CD4-positive, alpha-beta T cell (primary cell): ENCODE data around the gene C10orf71. TPM values are rescaled to one million over a fixed set of nuclear protein-coding genes. Genes with fewer than 3 reads are reported as not detected.

ENCODE experiments used
- ATAC-seq: fragments of 200-7000 bp; cut with Tn5 transposase; one replicate; pipeline ENCODE4 v1.10.0; 2022; ENCODE audit warnings: mild to moderate bottlenecking; ENCODE audit not compliant: poor library complexity
- CTCF ChIA-PET: fragments of 350-600 bp; sonication (Branson Sonifier 250); formaldehyde crosslinking; loops from one replicate; lab custom pipeline; 2021; ENCODE audit warnings: antibody characterized with exemption, inconsistent platforms; lab: Charles Lee
- POLR2A ChIA-PET: fragments of 350-600 bp; sonication (Branson Sonifier 250); formaldehyde crosslinking; loops from one replicate; lab custom pipeline; 2021; ENCODE audit warnings: antibody characterized with exemption, inconsistent platforms; lab: Charles Lee
- DNase-seq, 14 experiments: peaks; one replicate each; pipeline ENCODE4 v3.0.0-alpha.2; 2013 to 2020; ENCODE audit warnings: mixed read lengths in 2 of 14
- H3K27ac ChIP-seq, 2 donors: one replicate each; pipeline versions ENCODE4 v1.5.1 to v1.7.0; 2013; ENCODE audit warnings: low read length in 2 of 2, low read depth in 1 of 2, mild to moderate bottlenecking in 1 of 2
- H3K27me3 ChIP-seq, 2 experiments: 1 replicate in 1 of 2; 2 replicates in 1 of 2; pipeline versions ENCODE4 v1.6.1 to v1.7.0; 2013; ENCODE audit warnings: low read length in 2 of 2, control low read depth in 1 of 2, mild to moderate bottlenecking in 1 of 2, moderate library complexity in 1 of 2; ENCODE audit not compliant: insufficient read depth in 2 of 2, control insufficient read depth in 1 of 2
- H3K36me3 ChIP-seq: one replicate; pipeline ENCODE4 v1.6.1; 2013; ENCODE audit warnings: low read length, control low read depth; ENCODE audit not compliant: insufficient read depth
- H3K4me1 ChIP-seq: one replicate; pipeline ENCODE4 v1.6.1; 2013; ENCODE audit warnings: low read length, control low read depth; ENCODE audit not compliant: insufficient read depth
- H3K4me3 ChIP-seq: one replicate; pipeline ENCODE4 v1.5.1; 2013; ENCODE audit warnings: mild to moderate bottlenecking, low read length, moderate library complexity
- H3K9me3 ChIP-seq, 2 experiments: 1 replicate in 1 of 2; 2 replicates in 1 of 2; pipeline versions ENCODE4 v1.6.1 to v1.7.0; 2013; ENCODE audit warnings: low read length in 2 of 2, mild to moderate bottlenecking in 2 of 2, control low read depth in 1 of 2, moderate library complexity in 1 of 2; ENCODE audit not compliant: control insufficient read depth in 1 of 2, insufficient read depth in 1 of 2
- H3K27ac Mint-ChIP-seq: one replicate; pipeline ENCODE4 v1.8.0; 2020; ENCODE audit warnings: mixed read lengths
- H3K27me3 Mint-ChIP-seq: one replicate; pipeline ENCODE4 v1.8.0; 2021; ENCODE audit warnings: mixed read lengths
- H3K36me3 Mint-ChIP-seq: one replicate; pipeline ENCODE4 v1.8.0; 2021; ENCODE audit warnings: low read depth, mixed read lengths
- H3K4me1 Mint-ChIP-seq: one replicate; pipeline ENCODE4 v1.8.0; 2021; ENCODE audit warnings: low read depth, mixed read lengths
- H3K4me3 Mint-ChIP-seq: one replicate; pipeline ENCODE4 v1.8.0; 2020; ENCODE audit warnings: mild to moderate bottlenecking, mixed read lengths
- H3K9me3 Mint-ChIP-seq: one replicate; pipeline ENCODE4 v1.8.0; 2020; ENCODE audit warnings: mixed read lengths
- intact Hi-C, 2 experiments: fragments of 100-400 bp; cut with DNase I in 1 of 2; cut with micrococcal nuclease in 1 of 2; formaldehyde crosslinking; loops; one replicate each; pipeline versions ENCODE4 v1.15.1 to v1.9.0; 2023 to 2025; cut with DNase I, micrococcal nuclease
- total RNA-seq, 174 experiments: library from RNA in 2 of 174; stranded (reverse) in 2 of 174; gene quantifications; one replicate each; pipeline ENCODE4 v1.2.3 and lab custom pipeline; 2021 to 2026
- TF ChIP-seq, protein P1 (sequence below): fragments of 200-600 bp; IDR thresholded peaks from one replicate; pipeline ENCODE4 v1.8.0; 2022; ENCODE audit warnings: antibody characterized with exemption, mild to moderate bottlenecking

C10orf71 gene
- total RNA-seq, 2 experiments from 2014 or later: not detected

DNA sequence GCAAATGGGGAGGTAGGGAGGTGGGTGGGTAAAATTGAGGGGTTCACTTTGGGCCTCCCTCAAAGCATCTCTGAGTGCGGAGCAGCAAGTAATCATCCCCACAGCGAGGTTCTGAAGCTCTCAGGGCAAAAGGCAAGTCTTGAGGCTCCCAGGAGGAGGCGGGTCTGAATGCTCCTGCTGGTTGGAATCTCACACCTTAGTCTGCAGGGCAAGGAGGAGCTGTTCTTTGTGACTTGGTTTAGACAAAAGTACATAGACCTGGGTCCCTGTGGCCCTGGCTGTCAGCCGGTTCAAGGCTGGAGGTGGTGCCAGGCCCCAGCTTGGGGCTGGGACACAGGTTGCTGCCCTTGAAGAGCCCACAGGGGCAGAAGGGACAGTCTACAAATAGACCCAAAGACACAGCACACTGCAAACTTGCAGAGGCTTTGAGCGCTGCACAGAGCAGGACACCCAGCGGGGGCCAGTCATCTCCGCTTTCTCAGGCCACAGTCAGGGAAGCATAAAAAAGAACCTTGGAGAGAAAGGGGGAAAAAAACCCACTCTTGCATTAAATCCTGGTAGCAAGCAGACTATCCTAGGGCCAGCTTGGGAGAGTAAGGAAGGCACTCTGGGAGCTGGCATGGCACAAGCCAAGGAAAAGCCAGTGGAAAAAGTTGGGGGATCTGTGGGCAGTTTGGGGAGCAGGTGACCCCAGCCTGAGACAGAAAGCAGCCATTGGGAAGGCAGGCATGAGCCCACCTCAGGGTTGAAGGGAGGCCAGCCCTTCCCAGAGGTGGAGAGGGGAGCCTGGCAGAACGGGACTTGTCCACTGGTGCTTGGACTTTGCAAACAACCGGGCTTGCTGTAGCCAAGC lies 926 bp upstream of the C10orf71 start:
- Mint-ChIP-seq H3K36me3 (no peaks in the 10 kb centered on the region), H3K4me3 (no peak overlapping the region), H3K4me1 (no peaks in the 10 kb centered on the region), H3K27me3 (no peaks in the 10 kb centered on the region), H3K9me3 (no peaks in the 10 kb centered on the region), H3K27ac (no peak overlapping the region)
- H3K27ac ChIP-seq: no peak overlapping the region
- H3K36me3 ChIP-seq: no peaks in the 10 kb centered on the region
- intact Hi-C loops: no loop called here
- POLR2A ChIA-PET: no interaction called here
- H3K9me3 ChIP-seq: no peaks in the 10 kb centered on the region
- no peak overlapping the region for H3K4me3 ChIP-seq
- TF ChIP-seq, protein P1, sequence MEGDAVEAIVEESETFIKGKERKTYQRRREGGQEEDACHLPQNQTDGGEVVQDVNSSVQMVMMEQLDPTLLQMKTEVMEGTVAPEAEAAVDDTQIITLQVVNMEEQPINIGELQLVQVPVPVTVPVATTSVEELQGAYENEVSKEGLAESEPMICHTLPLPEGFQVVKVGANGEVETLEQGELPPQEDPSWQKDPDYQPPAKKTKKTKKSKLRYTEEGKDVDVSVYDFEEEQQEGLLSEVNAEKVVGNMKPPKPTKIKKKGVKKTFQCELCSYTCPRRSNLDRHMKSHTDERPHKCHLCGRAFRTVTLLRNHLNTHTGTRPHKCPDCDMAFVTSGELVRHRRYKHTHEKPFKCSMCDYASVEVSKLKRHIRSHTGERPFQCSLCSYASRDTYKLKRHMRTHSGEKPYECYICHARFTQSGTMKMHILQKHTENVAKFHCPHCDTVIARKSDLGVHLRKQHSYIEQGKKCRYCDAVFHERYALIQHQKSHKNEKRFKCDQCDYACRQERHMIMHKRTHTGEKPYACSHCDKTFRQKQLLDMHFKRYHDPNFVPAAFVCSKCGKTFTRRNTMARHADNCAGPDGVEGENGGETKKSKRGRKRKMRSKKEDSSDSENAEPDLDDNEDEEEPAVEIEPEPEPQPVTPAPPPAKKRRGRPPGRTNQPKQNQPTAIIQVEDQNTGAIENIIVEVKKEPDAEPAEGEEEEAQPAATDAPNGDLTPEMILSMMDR: no peak
- no peaks in the 10 kb centered on the region for H3K27me3 ChIP-seq
- ATAC-seq: no peak
- CTCF ChIA-PET: no interaction called here
- DNase-seq: no peak
- no peaks in the 10 kb centered on the region for H3K4me1 ChIP-seq

DNA sequence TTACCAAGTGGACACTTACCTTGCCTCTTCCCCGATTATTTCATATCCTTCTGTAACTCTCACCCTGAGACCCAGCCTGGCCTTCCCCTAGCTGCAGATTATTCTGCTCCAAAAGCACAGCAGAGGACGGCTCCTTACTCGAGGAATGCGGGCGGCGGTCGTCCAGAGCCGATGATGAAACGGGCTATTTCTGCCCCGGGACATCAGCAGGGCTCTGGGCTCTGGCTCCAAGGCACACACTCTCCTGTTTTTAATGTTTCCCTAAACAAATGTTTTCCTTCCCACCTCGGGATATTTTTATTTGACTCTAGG lies 343 bp upstream of the C10orf71 start:
- H3K9me3 ChIP-seq: no peaks in the 10 kb centered on the region
- no peak overlapping the region for H3K27ac ChIP-seq
- Mint-ChIP-seq H3K4me3 (no peak overlapping the region), H3K27ac (no peak overlapping the region), H3K4me1 (no peaks in the 10 kb centered on the region), H3K9me3 (no peaks in the 10 kb centered on the region), H3K27me3 (no peaks in the 10 kb centered on the region), H3K36me3 (no peaks in the 10 kb centered on the region)
- no peaks in the 10 kb centered on the region for H3K36me3 ChIP-seq
- H3K4me1 ChIP-seq: no peaks in the 10 kb centered on the region
- no peaks in the 10 kb centered on the region for H3K27me3 ChIP-seq
- TF ChIP-seq, protein P1: no peak
- DNase-seq (no peak), ATAC-seq (no peak)
- H3K4me3 ChIP-seq: no peak overlapping the region
- CTCF ChIA-PET: no interaction called here
- POLR2A ChIA-PET: no interaction called here
- intact Hi-C loops: no loop called here

DNA sequence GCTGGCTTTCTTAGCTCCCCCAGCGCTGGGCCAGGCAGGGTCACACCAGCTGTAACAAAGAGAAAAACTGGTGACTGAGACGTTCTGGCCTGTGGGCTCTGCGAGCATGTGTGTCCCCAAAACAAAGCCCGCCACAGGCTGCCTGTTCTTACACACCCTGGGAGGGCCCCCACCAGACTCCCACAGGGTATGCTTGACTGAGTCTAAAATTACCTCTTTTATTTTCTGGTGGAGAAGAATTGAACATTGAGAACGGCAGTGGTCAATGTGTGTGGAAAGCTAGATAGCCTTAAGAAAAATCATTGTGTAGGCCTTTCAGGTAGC lies 808 bp downstream of the C10orf71 start:
- TF ChIP-seq, protein P1: no peak
- no peak for DNase-seq
- no peaks in the 10 kb centered on the region for H3K36me3 Mint-ChIP-seq
- no peaks in the 10 kb centered on the region for H3K4me1 ChIP-seq
- H3K9me3 Mint-ChIP-seq: no peaks in the 10 kb centered on the region
- no peak overlapping the region for H3K4me3 Mint-ChIP-seq
- no peaks in the 10 kb centered on the region for H3K4me1 Mint-ChIP-seq
- H3K27me3 ChIP-seq: peaks cover 0 to 5% of the 10 kb centered on the region in 2 experiments
- ChIA-PET POLR2A (no interaction called here), CTCF (no interaction called here)
- intact Hi-C loops: no loop called here
- no peak overlapping the region for H3K4me3 ChIP-seq
- H3K9me3 ChIP-seq: no peaks in the 10 kb centered on the region
- no peak for ATAC-seq
- H3K36me3 ChIP-seq: no peaks in the 10 kb centered on the region
- no peak overlapping the region for H3K27ac ChIP-seq
- H3K27me3 Mint-ChIP-seq: no peaks in the 10 kb centered on the region
- no peak overlapping the region for H3K27ac Mint-ChIP-seq
